ENCODE results near the gene CNOT8.

- TF ChIP-seq CTCF (IDR thresholded peaks at IDR 0.05 in 8 of 11, conservative IDR thresholded peaks at IDR 0.05 in 3 of 11) (no peak), POLR2AphosphoS5 (IDR thresholded peaks at IDR 0.05) (no peak), POLR2A (IDR thresholded peaks at IDR 0.05) (no peak)
These were observed 24.4 kb upstream of the CNOT8 start for GRCh38 chr5:154834053-154834452.
